ENCODE results near the gene PDCD1LG2. TPM values are rescaled to one million over a fixed set of nuclear protein-coding genes. Genes with fewer than 3 reads are reported as not detected.

Gene PDCD1LG2
- total RNA-seq, 1 experiment from 2014 or later: not detected

GRCh38 chr9:5574097-5574496, 63.8 kb downstream of the PDCD1LG2 start:
- ATAC-seq: no peak
- H3K27me3 ChIP-seq (ENCODE audit: control insufficient read depth, insufficient read depth, low read length): no peaks in the 10 kb centered on the region
- TF ChIP-seq REST (IDR thresholded peaks at IDR 0.05; ENCODE audit: insufficient read depth in 1 of 2, low read depth in 2 of 2, low read length in 1 of 2) (no peak), POLR2AphosphoS5 (IDR thresholded peaks at IDR 0.05; ENCODE audit: low read depth, low read length) (no peak), TCF7L2 (IDR thresholded peaks at IDR 0.05; ENCODE audit: low read depth, low read length) (no peak), SIN3A (IDR thresholded peaks at IDR 0.05; ENCODE audit: borderline replicate concordance, insufficient read depth, low read depth, low read length) (no peak)
- TF ChIP-seq, protein P1, sequence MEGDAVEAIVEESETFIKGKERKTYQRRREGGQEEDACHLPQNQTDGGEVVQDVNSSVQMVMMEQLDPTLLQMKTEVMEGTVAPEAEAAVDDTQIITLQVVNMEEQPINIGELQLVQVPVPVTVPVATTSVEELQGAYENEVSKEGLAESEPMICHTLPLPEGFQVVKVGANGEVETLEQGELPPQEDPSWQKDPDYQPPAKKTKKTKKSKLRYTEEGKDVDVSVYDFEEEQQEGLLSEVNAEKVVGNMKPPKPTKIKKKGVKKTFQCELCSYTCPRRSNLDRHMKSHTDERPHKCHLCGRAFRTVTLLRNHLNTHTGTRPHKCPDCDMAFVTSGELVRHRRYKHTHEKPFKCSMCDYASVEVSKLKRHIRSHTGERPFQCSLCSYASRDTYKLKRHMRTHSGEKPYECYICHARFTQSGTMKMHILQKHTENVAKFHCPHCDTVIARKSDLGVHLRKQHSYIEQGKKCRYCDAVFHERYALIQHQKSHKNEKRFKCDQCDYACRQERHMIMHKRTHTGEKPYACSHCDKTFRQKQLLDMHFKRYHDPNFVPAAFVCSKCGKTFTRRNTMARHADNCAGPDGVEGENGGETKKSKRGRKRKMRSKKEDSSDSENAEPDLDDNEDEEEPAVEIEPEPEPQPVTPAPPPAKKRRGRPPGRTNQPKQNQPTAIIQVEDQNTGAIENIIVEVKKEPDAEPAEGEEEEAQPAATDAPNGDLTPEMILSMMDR (IDR thresholded peaks at IDR 0.05): no peak
- H3K4me3 ChIP-seq (ENCODE audit: low read depth in 2 of 2, low read length in 2 of 2): no peak overlapping the region
- H3K4me1 ChIP-seq (ENCODE audit: control insufficient read depth, insufficient read depth, low read length): no peaks in the 10 kb centered on the region
- in situ Hi-C loops (cut with HindIII; ENCODE audit: low pct_unique_long_range_greater_than_20kb, low sequenced_read_pairs) (no loop called here), intact Hi-C loops (cut with micrococcal nuclease; ENCODE audit: unreplicated experiment) (no loop called here)
- no peaks in the 10 kb centered on the region for H3K9me3 ChIP-seq (ENCODE audit: control insufficient read depth, insufficient read depth, low read depth, low read length)
- BruUV-seq (replicated peaks): no TSS peak
- POLR2A ChIA-PET: interaction anchor here (0.7 kb wide), 2 partner anchors 124 to 308 kb away, joined by 6 to 7 read pairs; partner anchors contain the start of gene CD274
- H3K27ac ChIP-seq (ENCODE audit: low read length): no peak overlapping the region
- no peak for DNase-seq (ENCODE audit: low read depth, low spot score)
- no peaks in the 10 kb centered on the region for H3K36me3 ChIP-seq (ENCODE audit: control insufficient read depth, insufficient read depth, low read length)
- CTCF ChIA-PET: no interaction called here

DNA sequence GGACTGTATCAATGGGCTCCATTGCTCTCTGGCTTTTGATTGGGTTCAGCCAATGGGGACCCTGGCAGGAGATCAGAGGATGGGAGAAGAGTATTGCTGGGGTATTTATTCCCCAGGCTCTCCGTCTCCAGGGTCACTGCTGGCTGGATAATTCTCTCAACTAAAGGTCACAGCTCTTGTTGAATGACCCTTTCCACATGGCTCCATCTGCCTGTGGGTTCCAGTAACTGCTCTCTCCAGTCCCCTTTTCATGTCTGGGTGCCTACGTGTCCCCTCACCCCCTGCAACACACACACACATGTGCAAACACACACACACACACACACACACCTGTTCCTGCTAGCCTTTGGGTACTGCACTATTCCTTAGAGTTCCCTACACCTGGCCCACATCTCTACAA, 64.7 kb downstream of the PDCD1LG2 start:
- in situ Hi-C loops (cut with HindIII; ENCODE audit: low pct_unique_long_range_greater_than_20kb, low sequenced_read_pairs): no loop called here

DNA sequence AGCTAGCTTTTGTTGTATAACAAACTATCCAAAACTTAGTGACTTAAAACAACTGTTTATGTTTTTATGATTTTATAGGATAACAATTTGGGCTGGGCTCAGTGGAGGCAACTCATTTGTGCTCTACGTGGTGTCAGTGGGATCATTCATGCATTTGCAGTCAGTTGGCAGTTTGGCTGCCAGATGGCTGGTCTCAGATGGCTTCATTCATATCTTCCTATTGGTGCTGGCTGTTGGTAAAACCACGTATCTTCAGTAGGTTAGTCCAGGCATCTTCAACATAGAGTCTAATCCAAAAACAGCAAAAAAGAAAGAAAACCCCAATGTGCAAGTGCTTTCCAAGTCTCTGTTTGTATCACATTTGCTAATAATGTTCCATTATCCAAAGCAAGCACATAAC, 66.9 kb downstream of the PDCD1LG2 start:
- ChIA-PET POLR2A (no interaction called here), CTCF (no interaction called here)
- Histone ChIP-seq H3K27ac (ENCODE audit: low read length) (no peak overlapping the region), H3K36me3 (ENCODE audit: control insufficient read depth, insufficient read depth, low read length) (no peaks in the 10 kb centered on the region), H3K4me1 (ENCODE audit: control insufficient read depth, insufficient read depth, low read length) (no peaks in the 10 kb centered on the region), H3K4me3 (ENCODE audit: low read depth in 2 of 2, low read length in 2 of 2) (no peak overlapping the region), H3K9me3 (ENCODE audit: control insufficient read depth, insufficient read depth, low read depth, low read length) (no peaks in the 10 kb centered on the region), H3K27me3 (ENCODE audit: control insufficient read depth, insufficient read depth, low read length) (no peaks in the 10 kb centered on the region)
- in situ Hi-C loops (cut with HindIII; ENCODE audit: low pct_unique_long_range_greater_than_20kb, low sequenced_read_pairs) (no loop called here), intact Hi-C loops (cut with micrococcal nuclease; ENCODE audit: unreplicated experiment) (no loop called here)
- no peak for DNase-seq (ENCODE audit: low read depth, low spot score)
- no TSS peak for BruUV-seq (replicated peaks)
- ATAC-seq: no peak
- TF ChIP-seq POLR2AphosphoS5 (IDR thresholded peaks at IDR 0.05; ENCODE audit: low read depth, low read length): no peak
- TF ChIP-seq TCF7L2 (IDR thresholded peaks at IDR 0.05; ENCODE audit: low read depth, low read length): no peak
- no peak for TF ChIP-seq SIN3A (IDR thresholded peaks at IDR 0.05; ENCODE audit: borderline replicate concordance, insufficient read depth, low read depth, low read length)
- TF ChIP-seq, protein P1 (IDR thresholded peaks at IDR 0.05): no peak
- TF ChIP-seq REST (IDR thresholded peaks at IDR 0.05; ENCODE audit: insufficient read depth in 1 of 2, low read depth in 2 of 2, low read length in 1 of 2): no peak

More for the DNA sequence above, 64.7 kb downstream of the PDCD1LG2 start:
- no peak for ATAC-seq
- ChIA-PET CTCF (no interaction called here), POLR2A (no interaction called here)
- no peak for TF ChIP-seq TCF7L2 (IDR thresholded peaks at IDR 0.05; ENCODE audit: low read depth, low read length)
- Histone ChIP-seq H3K4me1 (ENCODE audit: control insufficient read depth, insufficient read depth, low read length) (no peaks in the 10 kb centered on the region), H3K27me3 (ENCODE audit: control insufficient read depth, insufficient read depth, low read length) (no peaks in the 10 kb centered on the region), H3K36me3 (ENCODE audit: control insufficient read depth, insufficient read depth, low read length) (no peaks in the 10 kb centered on the region), H3K4me3 (ENCODE audit: low read depth in 2 of 2, low read length in 2 of 2) (no peak overlapping the region), H3K9me3 (ENCODE audit: control insufficient read depth, insufficient read depth, low read depth, low read length) (no peaks in the 10 kb centered on the region), H3K27ac (ENCODE audit: low read length) (no peak overlapping the region)
- DNase-seq (ENCODE audit: low read depth, low spot score): no peak
- intact Hi-C loops (cut with micrococcal nuclease; ENCODE audit: unreplicated experiment): no loop called here
- no TSS peak for BruUV-seq (replicated peaks)

Data from Panc1 (cell line).